ENCODE results near the gene RBM12.

DNA sequence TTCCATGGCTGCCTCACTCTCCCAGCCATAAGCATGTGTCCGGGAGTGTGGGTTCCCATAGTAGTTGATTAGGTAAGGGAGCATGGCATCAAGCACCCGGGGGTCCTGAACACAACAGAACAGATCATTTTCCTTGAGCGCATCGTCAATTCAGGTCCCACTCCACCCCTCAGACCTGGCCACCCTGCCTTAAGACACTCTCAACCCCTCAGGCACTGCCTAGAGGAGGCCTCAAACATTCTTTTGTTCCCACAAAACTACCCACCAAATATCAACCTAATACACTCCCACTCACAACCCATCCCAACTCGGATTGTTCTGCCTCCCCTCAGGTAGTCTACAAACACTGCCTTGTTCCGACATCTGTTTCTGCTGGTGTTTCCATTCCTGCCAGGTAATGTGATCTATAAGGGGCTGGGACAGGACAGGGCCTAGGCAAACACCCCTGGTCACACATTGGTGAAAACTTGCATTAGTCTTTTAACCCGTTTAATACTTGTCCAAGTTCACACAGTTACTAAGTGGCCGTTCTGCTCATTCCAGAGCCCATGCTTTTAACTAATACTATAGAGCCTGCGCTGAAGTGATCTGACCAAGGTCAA, 33.1 kb upstream of the RBM12 start:
- TF ChIP-seq, protein P1, sequence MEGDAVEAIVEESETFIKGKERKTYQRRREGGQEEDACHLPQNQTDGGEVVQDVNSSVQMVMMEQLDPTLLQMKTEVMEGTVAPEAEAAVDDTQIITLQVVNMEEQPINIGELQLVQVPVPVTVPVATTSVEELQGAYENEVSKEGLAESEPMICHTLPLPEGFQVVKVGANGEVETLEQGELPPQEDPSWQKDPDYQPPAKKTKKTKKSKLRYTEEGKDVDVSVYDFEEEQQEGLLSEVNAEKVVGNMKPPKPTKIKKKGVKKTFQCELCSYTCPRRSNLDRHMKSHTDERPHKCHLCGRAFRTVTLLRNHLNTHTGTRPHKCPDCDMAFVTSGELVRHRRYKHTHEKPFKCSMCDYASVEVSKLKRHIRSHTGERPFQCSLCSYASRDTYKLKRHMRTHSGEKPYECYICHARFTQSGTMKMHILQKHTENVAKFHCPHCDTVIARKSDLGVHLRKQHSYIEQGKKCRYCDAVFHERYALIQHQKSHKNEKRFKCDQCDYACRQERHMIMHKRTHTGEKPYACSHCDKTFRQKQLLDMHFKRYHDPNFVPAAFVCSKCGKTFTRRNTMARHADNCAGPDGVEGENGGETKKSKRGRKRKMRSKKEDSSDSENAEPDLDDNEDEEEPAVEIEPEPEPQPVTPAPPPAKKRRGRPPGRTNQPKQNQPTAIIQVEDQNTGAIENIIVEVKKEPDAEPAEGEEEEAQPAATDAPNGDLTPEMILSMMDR (IDR thresholded peaks at IDR 0.05; ENCODE audit: poor library complexity, severe bottlenecking) = no peak
- TF ChIP-seq RAD21 (conservative IDR thresholded peaks at IDR 0.05) (no peak), EZH2 (IDR thresholded peaks at IDR 0.05; ENCODE audit: borderline replicate concordance, insufficient read depth, low read length, poor library complexity, severe bottlenecking) (no peak), EP300 (conservative IDR thresholded peaks at IDR 0.05; ENCODE audit: poor library complexity, severe bottlenecking) (no peak), TAF1 (IDR thresholded peaks at IDR 0.05; ENCODE audit: low read depth) (no peak), POLR2AphosphoS5 (IDR thresholded peaks at IDR 0.05) (no peak), MXI1 (conservative IDR thresholded peaks at IDR 0.05; ENCODE audit: poor library complexity, severe bottlenecking) (no peak)
- TF ChIP-seq, protein P2, sequence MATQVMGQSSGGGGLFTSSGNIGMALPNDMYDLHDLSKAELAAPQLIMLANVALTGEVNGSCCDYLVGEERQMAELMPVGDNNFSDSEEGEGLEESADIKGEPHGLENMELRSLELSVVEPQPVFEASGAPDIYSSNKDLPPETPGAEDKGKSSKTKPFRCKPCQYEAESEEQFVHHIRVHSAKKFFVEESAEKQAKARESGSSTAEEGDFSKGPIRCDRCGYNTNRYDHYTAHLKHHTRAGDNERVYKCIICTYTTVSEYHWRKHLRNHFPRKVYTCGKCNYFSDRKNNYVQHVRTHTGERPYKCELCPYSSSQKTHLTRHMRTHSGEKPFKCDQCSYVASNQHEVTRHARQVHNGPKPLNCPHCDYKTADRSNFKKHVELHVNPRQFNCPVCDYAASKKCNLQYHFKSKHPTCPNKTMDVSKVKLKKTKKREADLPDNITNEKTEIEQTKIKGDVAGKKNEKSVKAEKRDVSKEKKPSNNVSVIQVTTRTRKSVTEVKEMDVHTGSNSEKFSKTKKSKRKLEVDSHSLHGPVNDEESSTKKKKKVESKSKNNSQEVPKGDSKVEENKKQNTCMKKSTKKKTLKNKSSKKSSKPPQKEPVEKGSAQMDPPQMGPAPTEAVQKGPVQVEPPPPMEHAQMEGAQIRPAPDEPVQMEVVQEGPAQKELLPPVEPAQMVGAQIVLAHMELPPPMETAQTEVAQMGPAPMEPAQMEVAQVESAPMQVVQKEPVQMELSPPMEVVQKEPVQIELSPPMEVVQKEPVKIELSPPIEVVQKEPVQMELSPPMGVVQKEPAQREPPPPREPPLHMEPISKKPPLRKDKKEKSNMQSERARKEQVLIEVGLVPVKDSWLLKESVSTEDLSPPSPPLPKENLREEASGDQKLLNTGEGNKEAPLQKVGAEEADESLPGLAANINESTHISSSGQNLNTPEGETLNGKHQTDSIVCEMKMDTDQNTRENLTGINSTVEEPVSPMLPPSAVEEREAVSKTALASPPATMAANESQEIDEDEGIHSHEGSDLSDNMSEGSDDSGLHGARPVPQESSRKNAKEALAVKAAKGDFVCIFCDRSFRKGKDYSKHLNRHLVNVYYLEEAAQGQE (IDR thresholded peaks at IDR 0.05; ENCODE audit: borderline replicate concordance) = no peak

Measured in neural cell (in vitro differentiated cells).